ENCODE results near the gene LMX1A.

Gene LMX1A

GRCh38 chr1:165367375-165367993 lies 11.0 kb upstream of the LMX1A start:
- DNase-seq (ENCODE audit: low read depth in 2 of 2), result peak; percentile 34 to 66

DNA sequence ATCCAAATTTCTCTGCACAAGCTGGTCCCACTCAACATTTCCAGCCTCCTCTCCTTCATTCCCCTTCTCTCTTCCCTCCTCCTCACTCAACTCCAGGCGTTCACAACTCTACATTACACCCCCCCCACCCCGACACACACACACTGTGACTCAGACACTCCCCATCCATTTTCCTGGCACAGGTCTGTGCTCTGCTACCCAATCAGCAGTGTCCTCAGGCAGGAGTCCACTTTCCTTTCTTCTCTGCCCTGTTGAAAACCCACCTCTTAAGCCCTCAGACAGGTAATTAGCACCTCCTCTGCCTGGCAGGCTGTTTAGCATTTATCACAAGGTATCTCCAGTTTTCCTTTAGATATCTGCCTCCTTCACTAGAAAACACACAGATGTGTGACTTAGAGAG lies 8.8 kb upstream of the LMX1A start:
- DNase-seq (ENCODE audit: low read depth in 2 of 2), result no peak

GRCh38 chr1:165364568-165365133 lies 8.1 kb upstream of the LMX1A start:
- DNase-seq (ENCODE audit: low read depth in 2 of 2), result no peak

DNA sequence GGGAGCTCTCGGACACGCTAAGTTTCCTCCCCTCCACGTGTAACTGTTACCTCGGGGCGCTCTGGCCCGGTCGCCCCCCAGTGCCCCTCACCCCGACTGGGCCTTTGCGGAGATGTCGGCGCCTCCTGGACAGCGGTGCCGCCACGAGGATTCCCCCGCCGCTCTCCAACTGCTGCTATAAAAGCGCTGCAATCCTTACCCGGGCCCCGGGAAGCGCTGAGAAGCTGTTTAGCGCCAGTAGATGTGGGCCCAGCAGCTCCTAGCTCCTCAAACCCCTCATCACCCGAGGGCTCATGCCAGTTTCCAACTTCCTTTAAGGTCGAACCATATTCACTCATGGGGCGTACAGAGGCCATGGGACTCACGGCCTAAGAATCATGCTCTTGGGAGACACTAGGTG lies 361 bp upstream of the LMX1A start:
- no peak for DNase-seq (ENCODE audit: low read depth in 2 of 2)

DNA sequence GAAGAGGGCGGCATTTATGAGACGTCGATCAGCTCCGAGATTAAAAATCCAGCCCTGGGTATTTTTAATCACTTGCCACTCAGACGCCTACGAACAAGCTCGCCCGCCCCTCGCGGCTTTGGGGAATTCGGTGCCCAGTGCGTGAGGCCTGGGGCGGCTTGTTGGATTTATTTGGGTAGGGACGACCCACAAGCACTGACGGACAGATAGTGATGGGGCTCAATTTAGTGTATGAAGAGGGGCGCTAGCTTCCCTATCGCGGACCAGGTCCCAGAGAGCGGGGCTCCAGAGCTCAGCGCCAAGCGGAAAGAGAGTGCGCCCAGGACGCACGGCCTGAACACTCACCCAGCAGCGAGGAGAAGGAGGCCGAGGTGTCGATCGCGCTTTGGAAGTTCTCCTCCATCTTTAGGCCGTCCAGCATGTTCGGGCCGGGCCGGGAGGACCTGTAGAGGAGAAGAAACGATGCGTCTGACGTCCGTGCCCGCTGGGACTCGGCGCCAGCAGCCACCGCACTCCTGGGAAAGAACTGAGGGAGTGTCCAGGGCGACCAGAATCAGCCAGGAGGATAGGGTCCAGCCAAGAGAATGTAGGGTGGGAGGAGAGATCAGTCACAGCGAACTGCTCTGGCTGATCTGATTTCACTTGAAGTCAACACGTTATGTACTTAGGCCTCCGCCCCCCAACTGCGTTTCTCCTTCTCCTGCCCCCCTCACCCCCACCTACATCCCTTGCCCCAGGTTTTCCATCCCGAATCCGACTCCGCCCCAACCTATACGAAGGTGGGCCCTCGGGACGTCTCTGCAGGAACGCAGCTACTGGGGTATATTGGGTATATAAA lies 1.2 kb downstream of the LMX1A start:
- DNase-seq (ENCODE audit: low read depth in 2 of 2), result no peak

GRCh38 chr1:165354739-165355138 lies 1.8 kb downstream of the LMX1A start:
- no peak for DNase-seq (ENCODE audit: low read depth in 2 of 2)

GRCh38 chr1:165353731-165354671 lies 2.5 kb downstream of the LMX1A start:
- no peak for DNase-seq (ENCODE audit: low read depth in 2 of 2)

GRCh38 chr1:165352442-165353293 lies 3.8 kb downstream of the LMX1A start:
- no peak for DNase-seq (ENCODE audit: low read depth in 2 of 2)

DNA sequence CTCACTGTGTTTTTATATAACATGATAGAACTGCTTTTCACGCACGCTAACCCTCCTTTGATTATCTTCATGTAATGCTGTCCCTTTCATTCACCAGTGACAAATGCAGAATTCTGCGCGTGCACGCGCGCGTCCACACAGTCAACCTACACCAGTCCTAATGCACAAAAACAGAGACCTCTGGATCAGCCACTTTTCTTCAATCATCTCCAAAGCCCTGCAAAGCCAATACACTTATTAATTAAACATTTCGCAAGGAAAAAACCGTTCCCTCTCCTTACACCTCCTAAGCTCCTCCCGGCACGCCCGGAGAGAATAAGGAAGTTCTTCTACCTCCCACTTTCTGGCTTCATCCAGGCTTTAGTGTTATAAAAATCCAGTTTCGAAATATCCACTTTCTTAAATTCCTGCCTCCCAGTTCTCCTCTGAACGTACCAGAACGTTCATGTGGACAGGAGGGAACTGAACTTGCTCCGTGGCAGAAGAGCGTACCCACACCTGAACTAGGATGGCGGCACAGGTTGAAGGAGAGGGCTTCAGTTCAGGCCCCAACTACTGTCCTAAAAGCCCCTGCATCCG lies 4.6 kb downstream of the LMX1A start:
- DNase-seq (ENCODE audit: low read depth in 2 of 2), result no peak

DNA sequence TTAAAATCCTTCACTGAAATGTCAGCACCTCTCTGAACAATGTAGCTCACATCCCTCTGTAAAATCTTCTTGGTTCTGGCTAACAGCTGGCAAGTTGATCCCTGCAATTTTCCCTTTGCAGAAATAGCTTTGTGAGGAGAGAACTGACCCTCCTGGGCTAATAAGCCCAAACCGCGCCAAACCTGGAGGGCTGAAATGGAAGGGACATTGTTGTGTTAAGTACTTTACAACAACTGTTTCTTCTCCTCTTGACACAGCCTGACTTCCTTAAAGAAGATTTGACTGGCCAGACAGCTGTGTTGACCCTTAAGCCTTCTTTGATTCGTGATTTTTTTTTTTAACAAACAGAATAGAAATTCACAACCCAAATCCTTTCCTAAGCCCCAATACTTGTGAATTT lies 5.7 kb downstream of the LMX1A start:
- DNase-seq (ENCODE audit: low read depth in 2 of 2), result no peak

GRCh38 chr1:165345502-165345901 lies 11.0 kb downstream of the LMX1A start:
- no peak for DNase-seq (ENCODE audit: low read depth in 2 of 2)

GRCh38 chr1:165344736-165345135 lies 11.8 kb downstream of the LMX1A start:
- DNase-seq (ENCODE audit: low read depth in 2 of 2), result no peak

- DNase-seq (ENCODE audit: low read depth in 2 of 2), result no peak
Observed at GRCh38 chr1:165344198-165344597, 12.3 kb downstream of the LMX1A start.

GRCh38 chr1:165342587-165342986 lies 13.9 kb downstream of the LMX1A start:
- no peak for DNase-seq (ENCODE audit: low read depth in 2 of 2)

- no peak for DNase-seq (ENCODE audit: low read depth in 2 of 2)
Observed at GRCh38 chr1:165342168-165342567, 14.3 kb downstream of the LMX1A start.

DNA sequence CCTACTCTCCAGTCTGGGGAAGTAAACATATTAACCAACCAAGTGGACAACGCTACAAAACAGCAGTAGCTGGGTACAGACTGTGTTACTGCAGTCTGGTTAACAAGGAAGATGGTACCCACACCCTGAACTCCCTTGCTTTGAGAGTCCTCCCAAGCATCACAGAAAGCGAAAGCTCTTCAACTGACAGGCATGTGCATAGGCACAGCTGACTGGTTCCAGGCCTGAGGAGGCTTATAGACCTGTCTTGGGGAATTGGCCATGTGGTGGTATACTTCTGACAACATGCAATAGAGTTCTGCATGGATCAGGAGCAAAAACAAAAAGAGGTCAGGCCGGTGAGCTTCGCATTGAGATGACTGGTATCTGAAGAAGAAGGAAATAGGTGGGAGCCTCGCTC lies 17.4 kb downstream of the LMX1A start:
- no peak for DNase-seq (ENCODE audit: low read depth in 2 of 2)

DNA sequence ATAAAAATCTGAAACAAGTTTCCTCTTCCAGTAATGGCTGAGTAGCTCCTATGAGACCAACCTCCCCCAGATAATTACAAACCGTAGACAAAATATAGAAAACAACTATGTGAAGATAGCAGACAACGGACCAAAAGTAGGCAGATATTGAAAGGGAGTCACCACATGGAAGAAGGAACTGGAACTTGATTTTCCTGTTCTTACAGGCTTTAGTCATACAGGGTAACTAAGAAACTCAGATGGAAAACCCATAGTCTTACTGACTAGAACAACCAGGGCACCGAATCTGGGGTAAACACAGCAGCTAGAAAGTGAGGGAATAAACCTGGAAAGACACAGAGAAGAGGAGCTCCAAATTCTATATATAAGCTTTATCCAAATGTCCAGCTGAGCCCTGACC lies 26.0 kb downstream of the LMX1A start:
- DNase-seq (ENCODE audit: low read depth in 2 of 2), result no peak

DNA sequence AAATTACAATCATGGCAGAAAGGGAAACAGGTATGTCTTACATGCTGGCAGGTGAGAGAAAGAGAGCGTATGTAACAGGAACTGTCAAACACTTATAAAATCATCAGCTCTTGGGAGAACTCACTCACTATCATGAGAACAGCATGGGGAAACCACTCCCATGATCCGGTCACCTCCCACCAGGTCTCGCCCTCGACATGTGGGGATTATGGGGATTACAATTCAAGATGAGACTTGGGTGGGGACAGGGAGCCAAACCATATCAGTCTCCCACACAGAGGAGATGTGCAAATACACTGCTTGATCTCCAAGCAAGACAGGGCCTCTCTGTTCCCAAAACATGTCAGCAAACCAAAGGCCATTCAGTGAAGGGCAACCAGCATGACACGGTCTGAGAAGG lies 27.4 kb downstream of the LMX1A start:
- no peak for DNase-seq (ENCODE audit: low read depth in 2 of 2)

DNA sequence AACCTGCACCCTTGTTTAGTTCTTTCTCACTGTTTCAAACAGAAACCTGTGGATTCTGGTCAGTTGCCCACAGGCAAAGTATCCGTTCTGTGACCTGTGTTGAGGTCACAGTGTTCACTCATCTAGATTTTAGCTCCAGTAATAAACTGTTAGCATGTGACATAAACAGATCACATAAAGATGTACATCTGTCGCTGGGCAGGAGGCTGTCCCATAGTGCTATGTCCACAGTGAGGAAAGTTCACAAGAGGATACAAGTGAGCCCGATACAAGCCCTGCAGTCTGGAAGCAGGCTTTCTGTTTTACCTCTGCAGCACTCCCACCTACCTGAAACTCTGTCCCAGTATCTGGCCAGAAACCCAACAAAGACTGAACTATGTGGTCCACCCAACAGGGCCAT lies 28.4 kb downstream of the LMX1A start:
- DNase-seq (ENCODE audit: low read depth in 2 of 2), result no peak

DNA sequence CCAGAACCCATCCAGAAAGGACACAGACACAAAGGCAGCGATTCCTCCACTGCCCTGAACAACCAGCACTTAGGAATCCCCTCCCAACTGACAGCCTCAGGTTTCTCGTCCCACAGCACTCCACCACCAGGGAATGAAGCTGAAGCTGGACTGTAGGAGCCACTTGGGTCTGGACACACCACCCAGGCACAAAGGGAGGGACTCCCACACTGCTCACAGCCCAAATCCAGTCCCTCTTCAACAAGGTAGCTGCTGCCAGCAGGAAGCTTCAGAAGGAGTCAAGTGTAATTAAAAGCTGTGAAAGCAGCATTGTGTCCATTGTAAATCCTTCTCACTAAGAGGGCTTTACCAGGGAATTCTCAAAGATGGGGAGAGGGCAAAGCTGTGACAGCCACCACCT lies 29.0 kb downstream of the LMX1A start:
- DNase-seq (ENCODE audit: low read depth in 2 of 2), result no peak

Data from stimulated activated CD4-positive, alpha-beta T cell treated with anti-CD3 and anti-CD28 coated beads, Interleukin-15, amount 100 ng/mL, for 48 hours (primary cell).